GM23248 (cell line): ENCODE results near the gene ELAVL1. TPM values are rescaled to one million over a fixed set of nuclear protein-coding genes. Genes with fewer than 3 reads are reported as not detected.
"Not testable (repeated sequence)": the region's sequence is repeated elsewhere in the genome, so short reads cannot be mapped to it uniquely, and the experiment has no call there.

Source experiments
- DNase-seq: peaks from one replicate; pipeline ENCODE4 v3.0.0-alpha.2; 2015
- H2AFZ ChIP-seq: fragments of 200-600 bp; sonication (generic); 2 replicates; pipeline ENCODE4 v1.6.1; 2016; ENCODE audit warnings: antibody characterized with exemption
- H3F3A ChIP-seq: fragments of 200-600 bp; sonication (generic); 2 replicates; pipeline ENCODE4 v1.6.1; 2016; ENCODE audit warnings: mild to moderate bottlenecking, antibody characterized with exemption, mixed run types; ENCODE audit not compliant: insufficient read depth
- H3K27ac ChIP-seq: fragments of 200-600 bp; sonication (generic); 2 replicates; pipeline ENCODE4 v1.5.1; 2016; ENCODE audit warnings: mild to moderate bottlenecking
- H3K27me3 ChIP-seq: fragments of 200-600 bp; sonication (generic); replicated peaks from 2 replicates; pipeline ENCODE4 v1.6.1; 2016; ENCODE audit warnings: mild to moderate bottlenecking; ENCODE audit not compliant: insufficient read depth
- H3K36me3 ChIP-seq: fragments of 200-600 bp; sonication (generic); 2 replicates; pipeline ENCODE4 v1.6.1; 2016; ENCODE audit warnings: low read depth, mild to moderate bottlenecking
- H3K4me1 ChIP-seq: fragments of 200-600 bp; sonication (generic); 2 replicates; pipeline ENCODE4 v1.6.1; 2016; ENCODE audit warnings: mild to moderate bottlenecking; ENCODE audit not compliant: insufficient read depth
- H3K4me2 ChIP-seq: fragments of 200-600 bp; sonication (generic); one replicate; pipeline ENCODE4 v1.6.1; 2016; ENCODE audit warnings: mild to moderate bottlenecking; ENCODE audit not compliant: unreplicated experiment
- H3K4me3 ChIP-seq: fragments of 200-600 bp; sonication (generic); 2 replicates; pipeline ENCODE4 v1.5.1; 2016; ENCODE audit warnings: mild to moderate bottlenecking
- H3K79me2 ChIP-seq: fragments of 200-600 bp; sonication (generic); 2 replicates; pipeline ENCODE4 v1.6.1; 2016; ENCODE audit warnings: mild to moderate bottlenecking; ENCODE audit not compliant: insufficient read depth
- H3K9ac ChIP-seq: fragments of 200-600 bp; sonication (generic); 2 replicates; pipeline ENCODE4 v1.6.1; 2016; ENCODE audit warnings: mild to moderate bottlenecking
- H3K9me2 ChIP-seq: fragments of 200-600 bp; sonication (generic); 2 replicates; pipeline ENCODE4 v1.6.1; 2016; ENCODE audit warnings: mixed run types, mild to moderate bottlenecking, moderate library complexity; ENCODE audit not compliant: insufficient read depth
- H3K9me3 ChIP-seq: fragments of 200-600 bp; sonication (generic); one replicate; pipeline ENCODE4 v1.6.1; 2017; ENCODE audit warnings: low read depth
- H4K20me1 ChIP-seq: fragments of 200-600 bp; sonication (generic); 2 replicates; pipeline ENCODE4 v1.6.0; 2016; ENCODE audit not compliant: insufficient read depth
- EZH2 ChIP-seq: fragments of 200-600 bp; sonication (generic); IDR thresholded peaks from 2 replicates; pipeline ENCODE4 v1.6.1; 2018; ENCODE audit warnings: antibody characterized with exemption, mild to moderate bottlenecking; ENCODE audit not compliant: insufficient read depth, poor library complexity, severe bottlenecking
- EZH2phosphoT487 ChIP-seq: fragments of 200-600 bp; sonication (generic); IDR thresholded peaks from 2 replicates; pipeline ENCODE4 v1.6.1; 2018; ENCODE audit warnings: antibody characterized with exemption, moderate library complexity, mild to moderate bottlenecking, low read depth; ENCODE audit not compliant: insufficient read depth
- WGBS, 2 experiments: methylation state at CpG; one replicate each; pipeline ENCODE4 v1.1.6; 2015 to 2017; ENCODE audit warnings: low lambda C conversion rate in 2 of 2, low coverage in 1 of 2; ENCODE audit errors: missing lambda C conversion rate in 2 of 2; 5-methylcytosine and 5-hydroxymethylcytosine counted together
- in situ Hi-C: fragments of 300-500 bp; cut with MboI; formaldehyde crosslinking; loops from 2 replicates; pipeline ENCODE4 v1.15.0; 2020
- polyA plus RNA-seq: library from polyadenylated mRNA; unstranded; fragments of >200 nt; fragmentation: Nextera tagmentation; extraction: Ambion mirVana; gene quantifications from 2 replicates; pipeline ENCODE4 v1.2.1, GENCODE V29; 2016
- total RNA-seq: library from RNA; depleted of rRNA; stranded (reverse); fragments of >200 nt; shearing (Covaris generic); gene quantifications from 2 replicates; pipeline ENCODE4 v1.2.3, GENCODE V29; 2014

The ELAVL1 gene
- total and polyA plus RNA-seq, 2 experiments from 2014 or later: 48.1 to 78.9 TPM

- no peak for TF ChIP-seq EZH2
- Histone ChIP-seq H3K4me3 (no peak overlapping the region), H3K9ac (no peak overlapping the region), H3K4me1 (no peaks in the 10 kb centered on the region), H3K27ac (no peak overlapping the region), H3K79me2 (no peaks in the 10 kb centered on the region), H3K27me3 (no peaks in the 10 kb centered on the region), H3K4me2 (no peak overlapping the region), H3K36me3 (peaks cover 12% of the 10 kb centered on the region; the same call in 1 of the 2 replicates), H2AFZ (no peak overlapping the region), H3F3A (no peaks in the 10 kb centered on the region), H3K9me3 (no peaks in the 10 kb centered on the region), H3K9me2 (no peaks in the 10 kb centered on the region), H4K20me1 (no peaks in the 10 kb centered on the region)
- in situ Hi-C loops: loop anchor here (10.0 kb wide), 1 partner anchor 282 kb away; no protein-coding TSS in a partner anchor
- DNase-seq: no peak
- 87% methylated on average over 22 of the region's 22 CpGs for WGBS, 2 experiments
Observed at GRCh38 chr19:7962644-7963268, 42.7 kb downstream of the ELAVL1 start.

- WGBS, 2 experiments: 97 to 98% methylated on average over 13 of the region's 13 CpGs
- no peaks in the 10 kb centered on the region for H4K20me1 ChIP-seq
- no peaks in the 10 kb centered on the region for H3K9me2 ChIP-seq
- no peak overlapping the region for H3K4me3 ChIP-seq
- no peak for TF ChIP-seq EZH2phosphoT487
- TF ChIP-seq EZH2: no peak
- H3F3A ChIP-seq: no peaks in the 10 kb centered on the region
- no peak overlapping the region for H3K27ac ChIP-seq
- H3K79me2 ChIP-seq: no peaks in the 10 kb centered on the region
- no peak overlapping the region for H3K4me2 ChIP-seq
- H3K9me3 ChIP-seq: no peaks in the 10 kb centered on the region
- no peaks in the 10 kb centered on the region for H3K27me3 ChIP-seq
- H3K9ac ChIP-seq: no peak overlapping the region
- no peak for DNase-seq
- H3K36me3 ChIP-seq: peaks cover 12% of the 10 kb centered on the region; the same call in 1 of the 2 replicates
- H3K4me1 ChIP-seq: no peaks in the 10 kb centered on the region
- no peak overlapping the region for H2AFZ ChIP-seq
- in situ Hi-C loops: loop anchor here (10.0 kb wide), 1 partner anchor 283 kb away; no protein-coding TSS in a partner anchor
Observed at GRCh38 chr19:7961920-7962626, 43.4 kb downstream of the ELAVL1 start.

GRCh38 chr19:7961082-7961481 is 44.4 kb downstream of the ELAVL1 start:
- peaks cover 12% of the 10 kb centered on the region; the same call in 1 of the 2 replicates for H3K36me3 ChIP-seq
- not testable (repeated sequence) for H3K4me3 ChIP-seq, H2AFZ ChIP-seq, H3K27ac ChIP-seq, H4K20me1 ChIP-seq, H3K9ac ChIP-seq, DNase-seq, H3K9me3 ChIP-seq, H3K4me2 ChIP-seq, H3K4me1 ChIP-seq, H3K9me2 ChIP-seq, H3F3A ChIP-seq, H3K27me3 ChIP-seq, H3K79me2 ChIP-seq
- WGBS, 2 experiments: 88 to 91% methylated on average over 4 of the region's 4 CpGs
- in situ Hi-C loops: loop anchor here (10.0 kb wide), 1 partner anchor 284 kb away; no protein-coding TSS in a partner anchor

- H3K4me2 ChIP-seq: no peak overlapping the region
- H2AFZ ChIP-seq: no peak overlapping the region
- no peaks in the 10 kb centered on the region for H4K20me1 ChIP-seq
- H3F3A ChIP-seq: no peaks in the 10 kb centered on the region
- no peak overlapping the region for H3K9ac ChIP-seq
- H3K4me3 ChIP-seq: no peak overlapping the region
- no peak for DNase-seq
- no peak overlapping the region for H3K27ac ChIP-seq
- H3K27me3 ChIP-seq: no peaks in the 10 kb centered on the region
- H3K79me2 ChIP-seq: no peaks in the 10 kb centered on the region
- WGBS, 2 experiments: 68 to 73% methylated on average over 6 of the region's 6 CpGs
- peaks cover 9% of the 10 kb centered on the region; the same call in 1 of the 2 replicates for H3K36me3 ChIP-seq
- in situ Hi-C loops: no loop called here
- H3K9me3 ChIP-seq: no peaks in the 10 kb centered on the region
- no peaks in the 10 kb centered on the region for H3K9me2 ChIP-seq
- TF ChIP-seq EZH2 (no peak), EZH2phosphoT487 (no peak)
- no peaks in the 10 kb centered on the region for H3K4me1 ChIP-seq
Observed at GRCh38 chr19:7959211-7959610, 46.2 kb downstream of the ELAVL1 start.
